HL-60 (cell line): ENCODE results near the gene LRRK1.

Source experiments
- DNase-seq, 2 experiments: peaks; one replicate each; pipeline ENCODE4 v3.0.0-alpha.2; 2010 to 2020; ENCODE audit warnings: low read depth in 1 of 2, low spot score in 1 of 2
- H3K27ac ChIP-seq: fragments of 250-450 bp; sonication (Bioruptor Pico); replicated peaks from 2 replicates; pipeline ENCODE4 v1.5.1; 2020; ENCODE audit warnings: mild to moderate bottlenecking, moderate library complexity
- H3K27me3 ChIP-seq: fragments of 250-450 bp; sonication (Bioruptor Pico); 2 replicates; pipeline ENCODE4 v1.5.1; 2021; ENCODE audit warnings: mild to moderate bottlenecking, moderate library complexity; ENCODE audit not compliant: insufficient read depth, poor library complexity, severe bottlenecking
- H3K4me3 ChIP-seq: replicated peaks from 2 replicates; pipeline ENCODE4 v1.5.1; 2011; ENCODE audit warnings: mild to moderate bottlenecking, control low read depth, low read length; ENCODE audit not compliant: insufficient read depth
- CTCF ChIP-seq: IDR thresholded peaks from one replicate; pipeline ENCODE4 v1.5.1; 2011; ENCODE audit warnings: low read length, control low read depth, inconsistent platforms; ENCODE audit not compliant: insufficient read depth
- GABPA ChIP-seq: IDR thresholded peaks from 2 replicates; pipeline ENCODE4 v1.6.1; 2012; ENCODE audit warnings: low read depth
- POLR2AphosphoS5 ChIP-seq: IDR thresholded peaks from 2 replicates; pipeline ENCODE4 v1.6.1; 2012; ENCODE audit warnings: low read depth
- REST ChIP-seq: IDR thresholded peaks from 2 replicates; pipeline ENCODE4 v1.6.1; 2012; ENCODE audit warnings: low read depth; ENCODE audit not compliant: insufficient replicate concordance
- SPI1 ChIP-seq: IDR thresholded peaks from 2 replicates; pipeline ENCODE4 v1.6.1; 2012; ENCODE audit warnings: low read depth, mild to moderate bottlenecking, borderline replicate concordance

The LRRK1 gene

GRCh38 chr15:101067660-101068522 is 148.7 kb downstream of the LRRK1 start:
- Histone ChIP-seq H3K27ac (no peak overlapping the region), H3K27me3 (no peaks in the 10 kb centered on the region), H3K4me3 (no peak overlapping the region)

GRCh38 chr15:101068523-101068960 is 149.4 kb downstream of the LRRK1 start:
- TF ChIP-seq REST: no peak
- TF ChIP-seq CTCF: no peak
- no peak for TF ChIP-seq POLR2AphosphoS5
- no peak for TF ChIP-seq GABPA
- TF ChIP-seq SPI1: no peak
- Histone ChIP-seq H3K27ac (no peak overlapping the region), H3K27me3 (no peaks in the 10 kb centered on the region)

More at GRCh38 chr15:101067660-101068522, 148.7 kb downstream of the LRRK1 start:
- TF ChIP-seq GABPA (no peak), POLR2AphosphoS5 (no peak), SPI1 (no peak), REST (no peak)
- DNase-seq: no peak

GRCh38 chr15:101068961-101069653 is 149.9 kb downstream of the LRRK1 start:
- DNase-seq: no peak
- Histone ChIP-seq H3K4me3 (no peak overlapping the region), H3K27me3 (no peaks in the 10 kb centered on the region), H3K27ac (no peak overlapping the region)
- TF ChIP-seq REST (no peak), GABPA (no peak), POLR2AphosphoS5 (no peak)

More at GRCh38 chr15:101068523-101068960, 149.4 kb downstream of the LRRK1 start:
- no peak overlapping the region for H3K4me3 ChIP-seq
- no peak for DNase-seq

GRCh38 chr15:101069654-101069973 is 150.5 kb downstream of the LRRK1 start:
- DNase-seq: no peak
- no peak for TF ChIP-seq CTCF
- TF ChIP-seq POLR2AphosphoS5: no peak
- TF ChIP-seq GABPA: no peak
- no peak for TF ChIP-seq REST
- no peak for TF ChIP-seq SPI1
- Histone ChIP-seq H3K27me3 (no peaks in the 10 kb centered on the region), H3K27ac (no peak overlapping the region), H3K4me3 (no peak overlapping the region)
